ENCODE results near the gene PSME3IP1.

Gene PSME3IP1

DNA sequence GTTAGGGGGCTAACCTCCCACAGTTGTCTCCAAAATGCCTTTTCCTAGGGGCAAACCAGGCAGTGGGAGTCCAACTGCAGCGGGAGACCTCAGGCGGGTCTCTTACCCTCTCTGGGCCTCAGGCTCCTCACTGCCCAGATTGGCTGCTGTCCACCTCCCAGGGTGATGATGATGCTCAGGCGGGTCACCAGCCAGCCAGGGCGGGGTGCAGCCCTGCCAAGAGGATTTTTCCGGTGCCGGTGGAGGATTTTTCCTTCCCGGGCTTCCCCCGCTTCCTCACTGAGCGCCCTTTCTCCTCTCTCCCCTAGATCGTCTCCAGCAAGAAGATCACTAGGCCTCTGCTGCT is 70.7 kb downstream of the PSME3IP1 start:
- Histone ChIP-seq H3K36me3 (ENCODE audit: control insufficient read depth, low read length) (no peaks in the 10 kb centered on the region), H3K4me2 (ENCODE audit: low read length) (no peak overlapping the region), H3K27me3 (ENCODE audit: control insufficient read depth, low read length) (no peaks in the 10 kb centered on the region), H4K20me1 (ENCODE audit: control insufficient read depth, insufficient read depth, low read depth, low read length) (no peaks in the 10 kb centered on the region), H3K9me2 (replicated peaks; ENCODE audit: control insufficient read depth, low read length) (no peaks in the 10 kb centered on the region), H3K4me3 (ENCODE audit: low read length) (no peak overlapping the region), H3K79me2 (ENCODE audit: control insufficient read depth, low read length) (no peaks in the 10 kb centered on the region), H3F3A (ENCODE audit: control insufficient read depth, insufficient read depth) (0 out of 2 replicates have a peak, but pooled peaks cover 4% of the 10 kb centered on the region), H3K9me3 (ENCODE audit: control insufficient read depth, insufficient read depth, low read length) (no peaks in the 10 kb centered on the region), H3K27ac (ENCODE audit: low read depth, low read length) (no peak overlapping the region), H3K4me1 (ENCODE audit: control insufficient read depth, low read length) (peaks cover 21% of the 10 kb centered on the region)
- no peak for TF ChIP-seq CTCF (IDR thresholded peaks at IDR 0.05; ENCODE audit: low read depth, low read length, poor library complexity, severe bottlenecking)
- TF ChIP-seq EZH2phosphoT487 (IDR thresholded peaks at IDR 0.05; ENCODE audit: borderline replicate concordance, low read length) = no peak

GRCh38 chr16:57113664-57114063 is 72.2 kb downstream of the PSME3IP1 start:
- H3K9me3 ChIP-seq (ENCODE audit: control insufficient read depth, insufficient read depth, low read length) = no peaks in the 10 kb centered on the region
- no peaks in the 10 kb centered on the region for H3K79me2 ChIP-seq (ENCODE audit: control insufficient read depth, low read length)
- no peak overlapping the region for H3K27ac ChIP-seq (ENCODE audit: low read depth, low read length)
- no peak overlapping the region for H3K4me2 ChIP-seq (ENCODE audit: low read length)
- no peak overlapping the region for H3K4me3 ChIP-seq (ENCODE audit: low read length)
- H3K9me2 ChIP-seq (replicated peaks; ENCODE audit: control insufficient read depth, low read length) = no peaks in the 10 kb centered on the region
- 0 out of 2 replicates have a peak, but pooled peaks cover 4% of the 10 kb centered on the region for H3F3A ChIP-seq (ENCODE audit: control insufficient read depth, insufficient read depth)
- no peak for TF ChIP-seq EZH2phosphoT487 (IDR thresholded peaks at IDR 0.05; ENCODE audit: borderline replicate concordance, low read length)
- no peak for TF ChIP-seq CTCF (IDR thresholded peaks at IDR 0.05; ENCODE audit: low read depth, low read length, poor library complexity, severe bottlenecking)
- no peaks in the 10 kb centered on the region for H3K36me3 ChIP-seq (ENCODE audit: control insufficient read depth, low read length)
- no peaks in the 10 kb centered on the region for H3K27me3 ChIP-seq (ENCODE audit: control insufficient read depth, low read length)
- peaks cover 16% of the 10 kb centered on the region; the same call in 1 of the 2 replicates for H3K4me1 ChIP-seq (ENCODE audit: control insufficient read depth, low read length)
- H4K20me1 ChIP-seq (ENCODE audit: control insufficient read depth, insufficient read depth, low read depth, low read length) = no peaks in the 10 kb centered on the region

- Histone ChIP-seq H4K20me1 (ENCODE audit: control insufficient read depth, insufficient read depth, low read depth, low read length) (no peaks in the 10 kb centered on the region), H3F3A (ENCODE audit: control insufficient read depth, insufficient read depth) (0 out of 2 replicates have a peak, but pooled peaks cover 4% of the 10 kb centered on the region), H3K36me3 (ENCODE audit: control insufficient read depth, low read length) (no peaks in the 10 kb centered on the region), H3K9me3 (ENCODE audit: control insufficient read depth, insufficient read depth, low read length) (no peaks in the 10 kb centered on the region), H3K4me1 (ENCODE audit: control insufficient read depth, low read length) (peaks cover 16% of the 10 kb centered on the region; the same call in 1 of the 2 replicates), H3K4me2 (ENCODE audit: low read length) (no peak overlapping the region), H3K4me3 (ENCODE audit: low read length) (no peak overlapping the region), H3K27me3 (ENCODE audit: control insufficient read depth, low read length) (no peaks in the 10 kb centered on the region), H3K9me2 (replicated peaks; ENCODE audit: control insufficient read depth, low read length) (no peaks in the 10 kb centered on the region), H3K27ac (ENCODE audit: low read depth, low read length) (no peak overlapping the region), H3K79me2 (ENCODE audit: control insufficient read depth, low read length) (no peaks in the 10 kb centered on the region)
- TF ChIP-seq EZH2phosphoT487 (IDR thresholded peaks at IDR 0.05; ENCODE audit: borderline replicate concordance, low read length) (no peak), CTCF (IDR thresholded peaks at IDR 0.05; ENCODE audit: low read depth, low read length, poor library complexity, severe bottlenecking) (no peak)
Observed at GRCh38 chr16:57113042-57113453, 72.8 kb downstream of the PSME3IP1 start.

Data from DOHH2 (cell line).